CD14-positive monocyte (primary cell): ENCODE results near the gene DOHH. TPM values are rescaled to one million over a fixed set of nuclear protein-coding genes. Genes with fewer than 3 reads are reported as not detected.

ENCODE experiments used
- DNase-seq, 3 donors: peaks; one replicate each; pipeline ENCODE4 v3.0.0-alpha.2; 2011 to 2022
- H2AFZ ChIP-seq: 2 replicates; pipeline ENCODE4 v1.6.0; 2012; ENCODE audit warnings: mild to moderate bottlenecking, low read depth, low read length, inconsistent platforms; ENCODE audit not compliant: insufficient read depth, poor library complexity, severe bottlenecking
- H3K27ac ChIP-seq, 2 donors: 1 replicate in 1 of 2; 2 replicates in 1 of 2; pipeline ENCODE4 v1.5.1; 2012 to 2013; ENCODE audit warnings: low read length in 2 of 2, control low read depth in 1 of 2, inconsistent platforms in 1 of 2, low read depth in 1 of 2, mild to moderate bottlenecking in 1 of 2
- H3K27me3 ChIP-seq, 2 donors: one replicate each; pipeline versions ENCODE4 v1.6.0 to v1.6.1; 2011 to 2013; ENCODE audit warnings: low read length in 2 of 2; ENCODE audit not compliant: control insufficient read depth in 2 of 2, insufficient read depth in 2 of 2
- H3K36me3 ChIP-seq, 2 donors: replicated peaks in 1 of 2; 1 replicate in 1 of 2; 2 replicates in 1 of 2; pipeline versions ENCODE4 v1.5.1 to v1.6.1; 2012 to 2013; ENCODE audit warnings: low read length in 2 of 2, control low read depth in 1 of 2, inconsistent platforms in 1 of 2, mild to moderate bottlenecking in 1 of 2; ENCODE audit not compliant: insufficient read depth in 2 of 2, control insufficient read depth in 1 of 2
- H3K4me1 ChIP-seq, 2 donors: 1 replicate in 1 of 2; 2 replicates in 1 of 2; pipeline versions ENCODE4 v1.5.1 to v1.6.1; 2012 to 2013; ENCODE audit warnings: low read length in 2 of 2, control low read depth in 1 of 2, inconsistent platforms in 1 of 2, mild to moderate bottlenecking in 1 of 2, moderate library complexity in 1 of 2; ENCODE audit not compliant: insufficient read depth in 2 of 2, control insufficient read depth in 1 of 2
- H3K4me2 ChIP-seq: replicated peaks from 2 replicates; pipeline ENCODE3; 2012; ENCODE audit warnings: low read length, moderate library complexity, mild to moderate bottlenecking; ENCODE audit not compliant: poor library complexity, severe bottlenecking; ENCODE audit errors: extremely low read depth
- H3K4me3 ChIP-seq, 3 experiments: fragments of 200-600 bp in 1 of 3; sonication (generic) in 1 of 3; replicated peaks in 1 of 3; 1 replicate in 2 of 3; 2 replicates in 1 of 3; pipeline ENCODE4 v1.5.1; 2011 to 2013; ENCODE audit warnings: low read length in 3 of 3, mild to moderate bottlenecking in 3 of 3, control low read depth in 2 of 3, low read depth in 2 of 3, inconsistent platforms in 1 of 3, moderate library complexity in 1 of 3
- H3K79me2 ChIP-seq: 2 replicates; pipeline ENCODE4 v1.6.0; 2012; ENCODE audit warnings: mild to moderate bottlenecking, control low read depth, inconsistent platforms, low read length, moderate library complexity; ENCODE audit not compliant: insufficient read depth
- H3K9ac ChIP-seq: 2 replicates; pipeline ENCODE4 v1.6.0; 2017; ENCODE audit warnings: low read length, mild to moderate bottlenecking; ENCODE audit not compliant: insufficient read depth, poor library complexity, severe bottlenecking
- H3K9me3 ChIP-seq, 2 donors: replicated peaks in 1 of 2; 1 replicate in 1 of 2; 2 replicates in 1 of 2; pipeline versions ENCODE4 v1.5.1 to v1.6.1; 2012 to 2013; ENCODE audit warnings: low read length in 2 of 2, control low read depth in 1 of 2; ENCODE audit not compliant: control insufficient read depth in 1 of 2, insufficient read depth in 1 of 2
- H4K20me1 ChIP-seq: 2 replicates; pipeline ENCODE4 v1.6.0; 2012; ENCODE audit warnings: mild to moderate bottlenecking, low read length, control low read depth, moderate library complexity; ENCODE audit not compliant: insufficient read depth
- H3K27ac Mint-ChIP-seq, 7 donors: one replicate each; pipeline ENCODE4 v1.8.0; 2020; ENCODE audit warnings: mild to moderate bottlenecking in 7 of 7, mixed read lengths in 7 of 7, moderate library complexity in 6 of 7, inconsistent platforms in 2 of 7
- H3K27me3 Mint-ChIP-seq, 3 donors: one replicate each; pipeline ENCODE4 v1.8.0; 2021 to 2022; ENCODE audit warnings: low read depth in 3 of 3, mild to moderate bottlenecking in 3 of 3, mixed read lengths in 3 of 3, moderate library complexity in 3 of 3, inconsistent platforms in 1 of 3
- H3K36me3 Mint-ChIP-seq, 2 donors: one replicate each; pipeline ENCODE4 v1.8.0; 2020; ENCODE audit warnings: mixed read lengths in 2 of 2, inconsistent platforms in 1 of 2, mild to moderate bottlenecking in 1 of 2
- H3K4me1 Mint-ChIP-seq: one replicate; pipeline ENCODE4 v1.8.0; 2020; ENCODE audit warnings: mild to moderate bottlenecking, mixed read lengths
- H3K4me3 Mint-ChIP-seq, 2 donors: one replicate each; pipeline ENCODE4 v1.8.0; 2020; ENCODE audit warnings: mild to moderate bottlenecking in 2 of 2, mixed read lengths in 2 of 2, moderate library complexity in 1 of 2
- H3K9me3 Mint-ChIP-seq, 7 donors: one replicate each; pipeline ENCODE4 v1.8.0; 2020 to 2022; ENCODE audit warnings: mixed read lengths in 7 of 7, mild to moderate bottlenecking in 6 of 7, moderate library complexity in 6 of 7, inconsistent platforms in 2 of 7
- CTCF ChIP-seq: fragments of 200-600 bp; IDR thresholded peaks from one replicate; pipeline ENCODE4 v1.8.0; 2022; ENCODE audit warnings: antibody characterized with exemption, mild to moderate bottlenecking
- WGBS: methylation state at CpG from one replicate; pipeline ENCODE4 v1.1.5; 2013; ENCODE audit warnings: missing lambda C conversion rate; ENCODE audit not compliant: insufficient coverage; 5-methylcytosine and 5-hydroxymethylcytosine counted together
- intact Hi-C, 2 donors: fragments of 100-400 bp; cut with micrococcal nuclease; formaldehyde crosslinking; loops; one replicate each; pipeline versions ENCODE4 v1.15.0 to v1.15.1; 2023
- polyA plus RNA-seq, 3 donors: library from polyadenylated mRNA; depleted of rRNA in 1 of 3; unstranded in 2 of 3; stranded (reverse) in 1 of 3; fragments of 300-500 nt in 2 of 3; fragments of >200 nt in 1 of 3; fragmentation: Illumina TruSeq in 2 of 3; gene quantifications; 1 replicate in 2 of 3; 2 replicates in 1 of 3; pipeline ENCODE4 v1.2.3, GENCODE V29; 2012 to 2021

The DOHH gene
- polyA plus RNA-seq, 3 donors = 3.7 to 4.2 (median 4.1) TPM

GRCh38 chr19:3481241-3482090 lies 19.0 kb downstream of the DOHH start:
- peaks cover 2 to 17% (median 14%) of the 10 kb centered on the region in 3 donors for H3K27me3 Mint-ChIP-seq
- Histone ChIP-seq H3K4me1 (peaks cover 9 to 18% of the 10 kb centered on the region in 2 donors), H3K27me3 (no peaks in the 10 kb centered on the region), H3K4me3 (no peak overlapping the region), H3K27ac (no peak overlapping the region), H3K9me3 (no peaks in the 10 kb centered on the region), H3K9ac (no peak overlapping the region), H2AFZ (no peak overlapping the region), H4K20me1 (no peaks in the 10 kb centered on the region), H3K79me2 (no peaks in the 10 kb centered on the region), H3K36me3 (no peaks in the 10 kb centered on the region), H3K4me2 (no peak overlapping the region)
- no peak for TF ChIP-seq CTCF
- H3K4me1 Mint-ChIP-seq = peaks cover 15% of the 10 kb centered on the region
- peaks cover 0 to 6% (median 0%) of the 10 kb centered on the region in 7 donors for H3K9me3 Mint-ChIP-seq
- no peak overlapping the region for H3K4me3 Mint-ChIP-seq
- H3K36me3 Mint-ChIP-seq = no peaks in the 10 kb centered on the region
- 92% methylated on average over 37 of the region's 38 CpGs for WGBS
- DNase-seq = no peak
- H3K27ac Mint-ChIP-seq = no peak overlapping the region
- intact Hi-C loops = no loop called here

- no peaks in the 10 kb centered on the region for H3K36me3 Mint-ChIP-seq
- peaks cover 2 to 17% (median 14%) of the 10 kb centered on the region in 3 donors for H3K27me3 Mint-ChIP-seq
- no peaks in the 10 kb centered on the region for H3K79me2 ChIP-seq
- H3K9me3 ChIP-seq = no peaks in the 10 kb centered on the region
- H3K27ac ChIP-seq = no peak within 1 kb of the TSS
- H3K36me3 ChIP-seq = no peaks in the 10 kb centered on the region
- peaks cover 0 to 6% (median 0%) of the 10 kb centered on the region in 7 donors for H3K9me3 Mint-ChIP-seq
- H2AFZ ChIP-seq = no peak within 1 kb of the TSS
- DNase-seq = no peak
- no peaks in the 10 kb centered on the region for H3K27me3 ChIP-seq
- peak within 1 kb of the TSS; percentile 57 for H3K4me2 ChIP-seq
- peak within 1 kb of the TSS; percentile 4 for H3K9ac ChIP-seq
- peak within 1 kb of the TSS in 1 of 3 experiments; percentile 56 for H3K4me3 ChIP-seq
- H3K4me1 Mint-ChIP-seq = peaks cover 15% of the 10 kb centered on the region
- H3K27ac Mint-ChIP-seq = peak within 1 kb of the TSS in 3 of 7 donors; percentile 13 to 66 (median 31)
- no peak for TF ChIP-seq CTCF
- H3K4me3 Mint-ChIP-seq = no peak within 1 kb of the TSS
- peaks cover 9 to 18% of the 10 kb centered on the region in 2 donors for H3K4me1 ChIP-seq
- intact Hi-C loops = no loop called here
- H4K20me1 ChIP-seq = no peaks in the 10 kb centered on the region
- WGBS = 64% methylated on average over 17 of the region's 27 CpGs
Measured at GRCh38 chr19:3480383-3481091, 19.9 kb downstream of the DOHH start, which contains the start of gene SMIM24. Gene SMIM24 (minus strand): TSS chr19:3480525. CDS start chr19:3480463, 62 bp downstream.
